ENCODE results near the gene S100Z.
A peak's percentile ranks its signal among the peaks of the same experiment; 100 is the strongest.

Gene S100Z

GRCh38 chr5:76861612-76862011, 11.8 kb downstream of the S100Z start:
- Histone ChIP-seq H3K4me1 (ENCODE audit: control insufficient read depth, insufficient read depth, low read length) (peaks cover 14% of the 10 kb centered on the region), H3K9ac (ENCODE audit: low read length) (no peak overlapping the region), H3K9me3 (ENCODE audit: control insufficient read depth, low read length) (no peaks in the 10 kb centered on the region), H3K27me3 (ENCODE audit: control insufficient read depth, insufficient read depth, low read length) (no peaks in the 10 kb centered on the region), H3K36me3 (ENCODE audit: control insufficient read depth, insufficient read depth, low read length) (no peaks in the 10 kb centered on the region), H3K4me3 (ENCODE audit: low read length) (no peak overlapping the region)

DNA sequence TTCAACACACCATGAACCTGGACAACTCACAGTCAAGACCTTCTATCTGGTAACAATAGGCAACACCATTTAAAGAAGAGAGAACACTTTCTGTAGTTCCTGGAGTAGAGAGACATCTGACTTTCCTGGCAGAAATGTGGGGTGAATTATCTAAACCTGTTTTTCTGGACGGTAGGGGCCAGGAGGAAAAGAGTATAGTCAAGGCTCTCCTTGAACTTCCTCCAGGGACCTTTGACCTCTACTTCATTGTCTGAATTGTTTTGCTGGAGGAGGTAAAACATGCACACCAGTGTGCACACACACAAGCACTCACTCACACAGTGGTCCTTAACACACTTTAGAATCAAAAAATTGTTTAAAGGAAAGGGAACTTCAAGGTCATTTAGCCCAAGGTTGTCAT, 13.2 kb downstream of the S100Z start:
- Histone ChIP-seq H3K9ac (ENCODE audit: low read length) (no peak overlapping the region), H3K4me1 (ENCODE audit: control insufficient read depth, insufficient read depth, low read length) (peaks cover 8% of the 10 kb centered on the region), H3K36me3 (ENCODE audit: control insufficient read depth, insufficient read depth, low read length) (no peaks in the 10 kb centered on the region), H3K9me3 (ENCODE audit: control insufficient read depth, low read length) (no peaks in the 10 kb centered on the region), H3K4me3 (ENCODE audit: low read length) (no peak overlapping the region), H3K27me3 (ENCODE audit: control insufficient read depth, insufficient read depth, low read length) (no peaks in the 10 kb centered on the region)

GRCh38 chr5:76866503-76866902, 16.7 kb downstream of the S100Z start:
- H3K4me1 ChIP-seq (ENCODE audit: control insufficient read depth, insufficient read depth, low read length): peaks cover 8% of the 10 kb centered on the region
- no peaks in the 10 kb centered on the region for H3K9me3 ChIP-seq (ENCODE audit: control insufficient read depth, low read length)
- no peaks in the 10 kb centered on the region for H3K27me3 ChIP-seq (ENCODE audit: control insufficient read depth, insufficient read depth, low read length)
- no peak overlapping the region for H3K9ac ChIP-seq (ENCODE audit: low read length)
- H3K36me3 ChIP-seq (ENCODE audit: control insufficient read depth, insufficient read depth, low read length): no peaks in the 10 kb centered on the region
- no peak overlapping the region for H3K4me3 ChIP-seq (ENCODE audit: low read length)

GRCh38 chr5:76867038-76867437, 17.2 kb downstream of the S100Z start:
- H3K4me1 ChIP-seq (ENCODE audit: control insufficient read depth, insufficient read depth, low read length): peaks cover 8% of the 10 kb centered on the region
- no peak overlapping the region for H3K9ac ChIP-seq (ENCODE audit: low read length)
- H3K4me3 ChIP-seq (ENCODE audit: low read length): no peak overlapping the region
- H3K36me3 ChIP-seq (ENCODE audit: control insufficient read depth, insufficient read depth, low read length): no peaks in the 10 kb centered on the region
- no peaks in the 10 kb centered on the region for H3K9me3 ChIP-seq (ENCODE audit: control insufficient read depth, low read length)
- H3K27me3 ChIP-seq (ENCODE audit: control insufficient read depth, insufficient read depth, low read length): no peaks in the 10 kb centered on the region

- H3K4me3 ChIP-seq (ENCODE audit: low read length): no peak overlapping the region
- peak overlapping the region; percentile 19 for H3K9ac ChIP-seq (ENCODE audit: low read length)
- H3K4me1 ChIP-seq (ENCODE audit: control insufficient read depth, insufficient read depth, low read length): peaks cover 1% of the 10 kb centered on the region
- no peaks in the 10 kb centered on the region for H3K36me3 ChIP-seq (ENCODE audit: control insufficient read depth, insufficient read depth, low read length)
- no peaks in the 10 kb centered on the region for H3K27me3 ChIP-seq (ENCODE audit: control insufficient read depth, insufficient read depth, low read length)
- no peaks in the 10 kb centered on the region for H3K9me3 ChIP-seq (ENCODE audit: control insufficient read depth, low read length)
Measured at GRCh38 chr5:76867827-76868693, 18.2 kb downstream of the S100Z start.

DNA sequence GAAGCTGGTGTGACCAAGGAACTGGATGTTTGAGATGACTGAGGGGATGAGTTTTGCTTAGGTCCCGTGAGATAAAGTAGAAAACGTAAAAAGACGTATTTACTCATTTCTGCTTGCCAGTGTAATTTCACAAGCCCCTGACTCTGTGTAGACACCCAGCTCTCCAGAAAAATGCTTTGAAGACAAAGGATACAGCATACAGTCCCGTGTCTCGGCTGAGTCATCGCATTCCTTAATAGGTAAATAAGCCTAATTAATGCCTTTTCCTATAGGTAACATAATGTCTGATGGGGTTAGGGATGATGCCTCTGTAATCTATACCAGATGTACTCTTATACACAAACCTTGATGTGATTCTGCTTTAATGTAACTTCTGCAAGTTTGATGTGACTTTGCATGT, 20.2 kb downstream of the S100Z start:
- Histone ChIP-seq H3K4me1 (ENCODE audit: control insufficient read depth, insufficient read depth, low read length) (peaks cover 3% of the 10 kb centered on the region), H3K9me3 (ENCODE audit: control insufficient read depth, low read length) (no peaks in the 10 kb centered on the region), H3K9ac (ENCODE audit: low read length) (no peak overlapping the region), H3K36me3 (ENCODE audit: control insufficient read depth, insufficient read depth, low read length) (no peaks in the 10 kb centered on the region), H3K4me3 (ENCODE audit: low read length) (no peak overlapping the region), H3K27me3 (ENCODE audit: control insufficient read depth, insufficient read depth, low read length) (no peaks in the 10 kb centered on the region)

GRCh38 chr5:76874088-76874581, 24.3 kb downstream of the S100Z start:
- Histone ChIP-seq H3K27me3 (ENCODE audit: control insufficient read depth, insufficient read depth, low read length) (peaks cover 5% of the 10 kb centered on the region), H3K4me3 (ENCODE audit: low read length) (no peak overlapping the region), H3K9ac (ENCODE audit: low read length) (no peak overlapping the region), H3K36me3 (ENCODE audit: control insufficient read depth, insufficient read depth, low read length) (no peaks in the 10 kb centered on the region), H3K4me1 (ENCODE audit: control insufficient read depth, insufficient read depth, low read length) (peaks cover 3% of the 10 kb centered on the region), H3K9me3 (ENCODE audit: control insufficient read depth, low read length) (no peaks in the 10 kb centered on the region)

DNA sequence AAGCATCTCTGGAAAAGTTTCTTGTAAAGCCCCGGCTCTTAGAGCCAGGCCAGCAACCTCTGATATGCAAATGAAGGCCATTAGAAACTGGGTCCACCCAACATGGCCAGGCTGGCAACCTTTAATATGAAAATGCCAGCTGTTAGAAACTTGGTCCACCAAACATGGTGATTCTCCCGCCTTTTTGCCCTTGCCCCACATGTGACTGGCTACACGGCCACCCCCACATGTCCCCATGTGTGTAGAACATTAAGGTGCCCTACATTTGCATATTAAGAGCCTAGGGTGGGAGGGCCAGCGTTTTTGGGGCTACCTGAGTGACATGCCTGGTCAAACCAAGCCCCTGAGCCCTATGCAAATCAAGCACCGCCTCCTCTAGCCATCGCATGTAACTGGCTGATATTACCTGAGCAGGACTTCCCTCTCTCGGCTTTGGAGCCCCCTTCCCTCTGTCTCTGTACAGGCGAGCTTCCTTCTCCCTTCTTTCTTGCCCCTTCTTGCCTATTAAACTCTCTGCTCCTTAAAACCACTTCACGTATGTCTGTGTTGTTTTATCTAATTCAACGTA, 39.0 kb downstream of the S100Z start:
- H3K4me1 ChIP-seq (ENCODE audit: control insufficient read depth, insufficient read depth, low read length): no peaks in the 10 kb centered on the region
- H3K4me3 ChIP-seq (ENCODE audit: low read length): no peak overlapping the region
- no peaks in the 10 kb centered on the region for H3K9me3 ChIP-seq (ENCODE audit: control insufficient read depth, low read length)
- H3K36me3 ChIP-seq (ENCODE audit: control insufficient read depth, insufficient read depth, low read length): no peaks in the 10 kb centered on the region
- no peaks in the 10 kb centered on the region for H3K27me3 ChIP-seq (ENCODE audit: control insufficient read depth, insufficient read depth, low read length)
- H3K9ac ChIP-seq (ENCODE audit: low read length): no peak overlapping the region

- Histone ChIP-seq H3K4me1 (ENCODE audit: control insufficient read depth, insufficient read depth, low read length) (no peaks in the 10 kb centered on the region), H3K4me3 (ENCODE audit: low read length) (no peak overlapping the region), H3K27me3 (ENCODE audit: control insufficient read depth, insufficient read depth, low read length) (no peaks in the 10 kb centered on the region), H3K9me3 (ENCODE audit: control insufficient read depth, low read length) (no peaks in the 10 kb centered on the region), H3K9ac (ENCODE audit: low read length) (no peak overlapping the region), H3K36me3 (ENCODE audit: control insufficient read depth, insufficient read depth, low read length) (no peaks in the 10 kb centered on the region)
Measured at GRCh38 chr5:76893294-76893693, 43.5 kb downstream of the S100Z start.

DNA sequence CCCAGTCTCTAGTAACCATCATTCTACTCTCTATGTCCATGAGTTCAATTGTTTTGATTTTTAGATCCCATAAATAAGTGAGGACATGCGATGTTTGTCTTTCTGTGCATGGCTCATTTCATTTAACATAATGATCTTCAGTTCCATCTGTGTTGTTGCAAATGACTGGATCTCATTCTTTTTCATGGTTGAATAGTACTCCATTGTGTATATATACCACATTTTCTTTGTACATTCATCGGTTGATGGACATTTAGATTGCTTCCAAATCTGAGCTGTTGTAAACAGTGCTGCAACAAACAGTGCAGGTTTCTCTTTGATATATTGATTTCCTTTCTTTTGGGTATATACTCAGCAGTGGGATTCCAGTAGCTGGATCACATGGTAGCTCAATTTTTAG, 46.4 kb downstream of the S100Z start:
- no peak overlapping the region for H3K4me3 ChIP-seq (ENCODE audit: low read length)
- no peaks in the 10 kb centered on the region for H3K9me3 ChIP-seq (ENCODE audit: control insufficient read depth, low read length)
- H3K9ac ChIP-seq (ENCODE audit: low read length): no peak overlapping the region
- no peaks in the 10 kb centered on the region for H3K27me3 ChIP-seq (ENCODE audit: control insufficient read depth, insufficient read depth, low read length)
- H3K36me3 ChIP-seq (ENCODE audit: control insufficient read depth, insufficient read depth, low read length): no peaks in the 10 kb centered on the region
- H3K4me1 ChIP-seq (ENCODE audit: control insufficient read depth, insufficient read depth, low read length): no peaks in the 10 kb centered on the region

- H3K9me3 ChIP-seq (ENCODE audit: control insufficient read depth, low read length): no peaks in the 10 kb centered on the region
- no peak overlapping the region for H3K4me3 ChIP-seq (ENCODE audit: low read length)
- no peaks in the 10 kb centered on the region for H3K27me3 ChIP-seq (ENCODE audit: control insufficient read depth, insufficient read depth, low read length)
- no peaks in the 10 kb centered on the region for H3K36me3 ChIP-seq (ENCODE audit: control insufficient read depth, insufficient read depth, low read length)
- no peak overlapping the region for H3K9ac ChIP-seq (ENCODE audit: low read length)
- no peaks in the 10 kb centered on the region for H3K4me1 ChIP-seq (ENCODE audit: control insufficient read depth, insufficient read depth, low read length)
Measured at GRCh38 chr5:76901522-76901921, 51.7 kb downstream of the S100Z start.

- Histone ChIP-seq H3K4me1 (ENCODE audit: control insufficient read depth, insufficient read depth, low read length) (no peaks in the 10 kb centered on the region), H3K9me3 (ENCODE audit: control insufficient read depth, low read length) (no peaks in the 10 kb centered on the region), H3K36me3 (ENCODE audit: control insufficient read depth, insufficient read depth, low read length) (no peaks in the 10 kb centered on the region), H3K27me3 (ENCODE audit: control insufficient read depth, insufficient read depth, low read length) (no peaks in the 10 kb centered on the region), H3K9ac (ENCODE audit: low read length) (no peak overlapping the region), H3K4me3 (ENCODE audit: low read length) (no peak overlapping the region)
Measured at GRCh38 chr5:76908166-76908565, 58.4 kb downstream of the S100Z start.

Measured in mucosa of stomach (tissue), 1 donor.